ENCODE measurements around the gene NTRK2. TPM values are rescaled to one million over a fixed set of nuclear protein-coding genes. Genes with fewer than 3 reads are reported as not detected.

Gene NTRK2
- total RNA-seq, 2 experiments from 2014 or later = 0.06 TPM; not detected in 1

DNA sequence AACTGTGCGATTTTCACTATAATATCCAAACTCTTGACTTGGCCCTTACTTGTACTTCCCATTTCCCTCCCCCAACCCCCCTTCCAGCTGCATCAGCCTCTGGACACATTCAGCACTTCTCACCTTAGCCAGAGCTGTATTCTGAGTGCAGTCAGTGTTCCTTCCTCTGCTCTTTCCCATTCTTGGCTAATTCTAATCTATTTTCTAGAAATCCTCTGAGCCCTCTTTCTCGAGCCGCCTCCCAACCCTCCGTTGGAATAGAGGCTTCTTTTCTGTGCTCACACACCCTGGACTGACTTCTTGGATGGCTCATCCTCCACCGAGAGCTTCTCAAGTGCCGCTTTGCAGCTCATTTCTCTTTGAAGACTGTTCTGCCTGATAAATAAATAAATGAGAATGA, 188.8 kb downstream of the NTRK2 start:
- no peak overlapping the region for H3K4me2 ChIP-seq (ENCODE audit: low read length)
- no peaks in the 10 kb centered on the region for H3K9me2 ChIP-seq (ENCODE audit: insufficient read depth, low read length)
- no peaks in the 10 kb centered on the region for H3K4me1 ChIP-seq (ENCODE audit: insufficient read depth, low read length, poor library complexity, severe bottlenecking)
- intact Hi-C loops (cut with micrococcal nuclease; ENCODE audit: unreplicated experiment) = no loop called here
- TF ChIP-seq EZH2phosphoT487 (IDR thresholded peaks at IDR 0.05; ENCODE audit: borderline replicate concordance, low read depth, low read length) = no peak
- TF ChIP-seq, protein P1, sequence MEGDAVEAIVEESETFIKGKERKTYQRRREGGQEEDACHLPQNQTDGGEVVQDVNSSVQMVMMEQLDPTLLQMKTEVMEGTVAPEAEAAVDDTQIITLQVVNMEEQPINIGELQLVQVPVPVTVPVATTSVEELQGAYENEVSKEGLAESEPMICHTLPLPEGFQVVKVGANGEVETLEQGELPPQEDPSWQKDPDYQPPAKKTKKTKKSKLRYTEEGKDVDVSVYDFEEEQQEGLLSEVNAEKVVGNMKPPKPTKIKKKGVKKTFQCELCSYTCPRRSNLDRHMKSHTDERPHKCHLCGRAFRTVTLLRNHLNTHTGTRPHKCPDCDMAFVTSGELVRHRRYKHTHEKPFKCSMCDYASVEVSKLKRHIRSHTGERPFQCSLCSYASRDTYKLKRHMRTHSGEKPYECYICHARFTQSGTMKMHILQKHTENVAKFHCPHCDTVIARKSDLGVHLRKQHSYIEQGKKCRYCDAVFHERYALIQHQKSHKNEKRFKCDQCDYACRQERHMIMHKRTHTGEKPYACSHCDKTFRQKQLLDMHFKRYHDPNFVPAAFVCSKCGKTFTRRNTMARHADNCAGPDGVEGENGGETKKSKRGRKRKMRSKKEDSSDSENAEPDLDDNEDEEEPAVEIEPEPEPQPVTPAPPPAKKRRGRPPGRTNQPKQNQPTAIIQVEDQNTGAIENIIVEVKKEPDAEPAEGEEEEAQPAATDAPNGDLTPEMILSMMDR (conservative IDR thresholded peaks at IDR 0.05; ENCODE audit: low read length) = no peak
- CTCF ChIA-PET (ENCODE audit: unreplicated experiment) = no interaction called here
- H3K36me3 ChIP-seq (ENCODE audit: insufficient read depth, low read length) = no peaks in the 10 kb centered on the region
- H3K4me3 ChIP-seq (ENCODE audit: low read depth, low read length, poor library complexity, severe bottlenecking) = no peak overlapping the region
- H4K20me1 ChIP-seq (ENCODE audit: insufficient read depth, low read length) = no peaks in the 10 kb centered on the region
- H3K79me2 ChIP-seq (ENCODE audit: insufficient read depth, low read depth, low read length) = no peaks in the 10 kb centered on the region
- DNase-seq (ENCODE audit: low spot score) = no peak
- no TSS peak for BruUV-seq (replicated peaks)
- H2AFZ ChIP-seq (ENCODE audit: low read length) = no peak overlapping the region
- no peak overlapping the region for H3K27ac ChIP-seq (ENCODE audit: low read depth, low read length, poor library complexity, severe bottlenecking)
- POLR2A ChIA-PET = no interaction called here
- no peaks in the 10 kb centered on the region for H3K9me3 ChIP-seq (ENCODE audit: low read length)

DNA sequence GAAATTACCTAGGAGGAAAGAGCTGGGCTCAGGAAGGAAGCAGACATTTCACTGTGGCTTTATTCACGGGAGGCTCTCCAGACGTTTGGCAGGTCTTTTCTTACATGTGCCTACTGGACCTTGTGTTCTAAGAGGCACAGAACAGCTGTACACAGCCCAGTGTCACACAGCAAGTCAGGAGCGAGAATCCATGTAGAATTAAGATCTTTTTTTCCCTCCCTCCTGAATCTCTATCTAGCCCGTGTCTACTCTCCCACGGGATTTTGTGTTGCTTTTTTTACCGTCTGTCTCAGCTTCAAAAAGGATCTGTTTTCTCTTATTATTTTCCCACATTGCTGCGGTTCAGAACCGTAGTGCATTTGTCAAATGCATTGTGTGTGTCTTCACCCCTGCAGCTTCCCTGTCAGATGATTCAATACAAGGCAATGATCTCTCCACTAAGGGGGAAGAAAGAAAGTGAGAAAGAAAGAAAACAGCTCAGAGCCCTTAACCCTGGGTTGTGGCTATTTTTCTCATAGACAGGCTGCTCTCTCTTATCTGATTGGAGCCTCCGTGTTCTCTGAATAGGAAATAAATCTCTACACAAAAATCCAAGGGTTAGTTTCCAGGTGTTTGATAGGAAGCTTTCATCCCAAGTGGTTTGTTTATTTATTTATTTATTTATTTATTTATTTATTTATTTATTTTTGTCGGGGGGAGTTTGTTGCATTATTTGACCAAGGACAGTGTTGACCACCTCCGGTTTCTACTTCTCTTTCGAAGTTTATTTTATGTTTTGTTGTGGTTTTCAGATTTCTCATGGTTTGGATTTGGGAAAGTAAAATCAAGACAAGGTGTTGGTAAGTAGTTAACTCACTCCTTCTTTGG, 191.0 kb downstream of the NTRK2 start:
- Histone ChIP-seq H3K4me1 (ENCODE audit: insufficient read depth, low read length, poor library complexity, severe bottlenecking) (no peaks in the 10 kb centered on the region), H3K79me2 (ENCODE audit: insufficient read depth, low read depth, low read length) (no peaks in the 10 kb centered on the region), H3K4me2 (ENCODE audit: low read length) (no peak overlapping the region), H3K4me3 (ENCODE audit: low read depth, low read length, poor library complexity, severe bottlenecking) (no peak overlapping the region), H3K9me3 (ENCODE audit: low read length) (no peaks in the 10 kb centered on the region), H2AFZ (ENCODE audit: low read length) (no peak overlapping the region), H4K20me1 (ENCODE audit: insufficient read depth, low read length) (no peaks in the 10 kb centered on the region), H3K36me3 (ENCODE audit: insufficient read depth, low read length) (no peaks in the 10 kb centered on the region), H3K27ac (ENCODE audit: low read depth, low read length, poor library complexity, severe bottlenecking) (no peak overlapping the region), H3K9me2 (ENCODE audit: insufficient read depth, low read length) (no peaks in the 10 kb centered on the region)
- ChIA-PET CTCF (ENCODE audit: unreplicated experiment) (no interaction called here), POLR2A (no interaction called here)
- no peak for TF ChIP-seq EZH2phosphoT487 (IDR thresholded peaks at IDR 0.05; ENCODE audit: borderline replicate concordance, low read depth, low read length)
- TF ChIP-seq, protein P1 (conservative IDR thresholded peaks at IDR 0.05; ENCODE audit: low read length) = no peak
- no peak for DNase-seq (ENCODE audit: low spot score)
- intact Hi-C loops (cut with micrococcal nuclease; ENCODE audit: unreplicated experiment) = no loop called here
- no TSS peak for BruUV-seq (replicated peaks)

DNA sequence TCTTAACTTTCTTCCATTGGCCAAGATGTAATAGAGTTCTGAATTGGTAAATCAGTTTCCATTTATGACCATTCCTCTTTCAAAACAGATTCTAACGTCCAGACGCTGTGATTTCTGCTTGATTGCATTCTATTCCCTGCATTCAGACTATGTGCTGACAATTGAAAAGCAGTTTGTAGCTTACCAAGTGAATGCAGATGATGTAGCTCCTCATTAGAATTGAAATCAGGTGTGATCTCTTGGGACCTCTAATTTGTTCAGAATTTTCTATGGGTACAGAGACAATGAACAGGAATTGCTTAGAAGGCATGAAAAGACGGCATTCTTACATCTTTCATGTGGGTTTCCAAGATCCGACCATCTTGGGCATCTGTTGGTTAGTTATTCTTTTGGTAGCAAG, 191.9 kb downstream of the NTRK2 start:
- Histone ChIP-seq H3K4me1 (ENCODE audit: insufficient read depth, low read length, poor library complexity, severe bottlenecking) (no peaks in the 10 kb centered on the region), H3K4me2 (ENCODE audit: low read length) (no peak overlapping the region), H3K79me2 (ENCODE audit: insufficient read depth, low read depth, low read length) (no peaks in the 10 kb centered on the region), H3K4me3 (ENCODE audit: low read depth, low read length, poor library complexity, severe bottlenecking) (no peak overlapping the region), H3K36me3 (ENCODE audit: insufficient read depth, low read length) (no peaks in the 10 kb centered on the region), H3K9me2 (ENCODE audit: insufficient read depth, low read length) (no peaks in the 10 kb centered on the region), H2AFZ (ENCODE audit: low read length) (no peak overlapping the region), H3K9me3 (ENCODE audit: low read length) (no peaks in the 10 kb centered on the region), H3K27ac (ENCODE audit: low read depth, low read length, poor library complexity, severe bottlenecking) (no peak overlapping the region), H4K20me1 (ENCODE audit: insufficient read depth, low read length) (no peaks in the 10 kb centered on the region)
- ChIA-PET CTCF (ENCODE audit: unreplicated experiment) (no interaction called here), POLR2A (no interaction called here)
- no peak for DNase-seq (ENCODE audit: low spot score)
- BruUV-seq (replicated peaks) = no TSS peak
- intact Hi-C loops (cut with micrococcal nuclease; ENCODE audit: unreplicated experiment) = no loop called here
- no peak for TF ChIP-seq EZH2phosphoT487 (IDR thresholded peaks at IDR 0.05; ENCODE audit: borderline replicate concordance, low read depth, low read length)
- TF ChIP-seq, protein P1 (conservative IDR thresholded peaks at IDR 0.05; ENCODE audit: low read length) = no peak

All from OCI-LY7 (cell line).